ENCODE results near the gene SLC7A4. TPM values are rescaled to one million over a fixed set of nuclear protein-coding genes. Genes with fewer than 3 reads are reported as not detected.
"Not testable (repeated sequence)": the region's sequence is repeated elsewhere in the genome, so short reads cannot be mapped to it uniquely, and the experiment has no call there.

SLC7A4 gene
- total RNA-seq, 1 donor: 2.2 TPM

- no peak overlapping the region for H3K4me3 ChIP-seq (ENCODE audit: low read depth, low read length)
- TF ChIP-seq CTCF (IDR thresholded peaks at IDR 0.05; ENCODE audit: insufficient read depth, low read depth, low read length): no peak
- no peak for DNase-seq (ENCODE audit: low read depth)
Observed at GRCh38 chr22:21076912-21077625, 44.7 kb upstream of the SLC7A4 start.

- no peak overlapping the region for H3K4me3 ChIP-seq (ENCODE audit: low read depth, low read length)
- TF ChIP-seq CTCF (IDR thresholded peaks at IDR 0.05; ENCODE audit: insufficient read depth, low read depth, low read length): no peak
- no peak for DNase-seq (ENCODE audit: low read depth)
Observed at GRCh38 chr22:21075516-21076138, 43.3 kb upstream of the SLC7A4 start.

GRCh38 chr22:21074102-21074715 lies 41.8 kb upstream of the SLC7A4 start:
- no peak overlapping the region for H3K4me3 ChIP-seq (ENCODE audit: low read depth, low read length)
- peak; percentile 30 for DNase-seq (ENCODE audit: low read depth)
- no peak for TF ChIP-seq CTCF (IDR thresholded peaks at IDR 0.05; ENCODE audit: insufficient read depth, low read depth, low read length)

GRCh38 chr22:21073482-21073881 lies 41.1 kb upstream of the SLC7A4 start:
- no peak overlapping the region for H3K4me3 ChIP-seq (ENCODE audit: low read depth, low read length)
- no peak for TF ChIP-seq CTCF (IDR thresholded peaks at IDR 0.05; ENCODE audit: insufficient read depth, low read depth, low read length)
- DNase-seq (ENCODE audit: low read depth): no peak

GRCh38 chr22:21073023-21073422 lies 40.7 kb upstream of the SLC7A4 start:
- no peak for TF ChIP-seq CTCF (IDR thresholded peaks at IDR 0.05; ENCODE audit: insufficient read depth, low read depth, low read length)
- no peak for DNase-seq (ENCODE audit: low read depth)
- H3K4me3 ChIP-seq (ENCODE audit: low read depth, low read length): no peak overlapping the region

- DNase-seq (ENCODE audit: low read depth); H3K4me3 ChIP-seq (ENCODE audit: low read depth, low read length): not testable (repeated sequence)
Observed at GRCh38 chr22:21071796-21072195, 39.4 kb upstream of the SLC7A4 start.
